HUES6 (cell line): ENCODE data around the gene TOMM5.

Experiments used
- H3K27ac ChIP-seq: 2 replicates; pipeline ENCODE4 v1.7.0; 2013; ENCODE audit warnings: low read depth, mild to moderate bottlenecking, low read length, inconsistent platforms
- H3K27me3 ChIP-seq: 2 replicates; pipeline ENCODE4 v1.6.1; 2013; ENCODE audit warnings: low read length; ENCODE audit not compliant: control insufficient read depth, insufficient read depth
- H3K36me3 ChIP-seq: 2 replicates; pipeline ENCODE4 v1.6.1; 2013; ENCODE audit warnings: low read length; ENCODE audit not compliant: control insufficient read depth, insufficient read depth
- H3K4me1 ChIP-seq: 2 replicates; pipeline ENCODE4 v1.6.1; 2013; ENCODE audit warnings: low read length; ENCODE audit not compliant: control insufficient read depth, insufficient read depth
- H3K4me3 ChIP-seq: 2 replicates; pipeline ENCODE4 v1.5.1; 2013; ENCODE audit warnings: low read depth, low read length
- H3K9ac ChIP-seq: one replicate; pipeline ENCODE4 v1.6.1; 2013; ENCODE audit warnings: mild to moderate bottlenecking, low read length
- H3K9me3 ChIP-seq: 2 replicates; pipeline ENCODE4 v1.6.1; 2013; ENCODE audit warnings: low read depth, low read length; ENCODE audit not compliant: control insufficient read depth, insufficient read depth

TOMM5 gene

DNA sequence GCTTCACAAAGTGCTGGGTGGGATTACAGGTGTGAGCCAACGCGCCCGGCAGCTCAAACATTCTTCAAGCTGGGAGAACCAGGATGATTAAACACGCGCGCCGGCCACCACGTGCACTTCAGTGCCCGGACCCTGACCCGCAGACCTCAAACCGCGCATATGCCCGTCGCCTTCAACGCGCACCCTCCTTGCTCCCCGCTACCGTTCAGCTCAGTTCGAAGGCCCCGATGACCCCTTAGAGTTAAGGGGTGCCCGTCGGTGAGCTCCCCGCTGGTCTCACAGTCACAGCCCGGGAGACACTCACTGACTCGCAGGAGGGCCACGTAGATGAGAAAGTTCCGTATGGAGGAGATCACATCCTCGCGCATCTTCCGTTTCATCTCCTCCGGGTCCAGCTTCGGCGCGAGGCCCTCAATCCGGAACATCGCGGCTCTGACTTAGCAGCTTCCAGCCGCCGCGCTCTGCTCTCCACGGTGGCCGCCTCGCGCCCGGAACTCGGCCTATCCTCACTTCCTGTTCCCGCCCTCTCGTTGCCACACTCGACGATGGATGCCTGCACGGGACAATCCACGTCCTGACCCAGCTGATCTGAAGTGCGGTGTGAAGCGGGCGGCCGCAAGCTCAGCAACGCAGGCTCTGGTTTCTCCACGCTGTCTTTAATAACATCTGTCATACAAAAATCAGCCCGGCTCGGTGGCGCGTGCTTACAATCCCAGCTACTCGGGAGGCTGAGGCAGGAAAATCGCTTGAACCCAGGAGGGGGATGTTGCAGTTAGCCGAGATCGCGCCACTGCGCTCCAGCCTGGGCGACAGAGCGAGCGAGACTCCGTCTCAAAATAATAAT, at the start of gene TOMM5:
Gene TOMM5, minus strand, starts transcription at position 490 of the 844 bp plus-strand sequence. Its CDS starts 65 bp downstream, at position 425.
- H3K27ac ChIP-seq = peak within 1 kb of the TSS; percentile 57; the same call in 1 of the 2 replicates
- H3K9ac ChIP-seq = peak within 1 kb of the TSS; percentile 96
- no peaks in the 10 kb centered on the region for H3K9me3 ChIP-seq
- peak within 1 kb of the TSS; percentile 98 for H3K4me3 ChIP-seq
- H3K27me3 ChIP-seq = peaks cover 28% of the 10 kb centered on the region
- peaks cover 31% of the 10 kb centered on the region for H3K36me3 ChIP-seq
- H3K4me1 ChIP-seq = peaks cover 4% of the 10 kb centered on the region; the same call in 1 of the 2 replicates

DNA sequence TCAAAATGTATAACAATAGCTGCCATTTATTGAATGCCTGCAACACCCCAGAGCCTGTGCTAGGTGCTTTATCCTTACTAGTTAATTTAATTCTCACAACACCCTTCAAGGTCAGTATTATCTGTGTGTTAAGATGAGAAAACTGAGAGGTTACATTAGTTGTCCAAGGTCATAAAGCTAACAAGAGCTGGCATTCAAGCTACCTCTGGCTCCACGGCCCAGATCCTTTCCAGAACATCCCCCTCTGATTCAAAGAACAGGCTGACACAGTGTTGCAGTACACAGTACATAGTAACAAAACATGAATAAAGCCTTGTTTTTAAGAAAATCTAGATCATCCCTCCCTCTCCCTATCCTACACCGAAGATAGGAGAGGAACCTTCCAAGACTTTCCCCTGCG, 48.9 kb upstream of the TOMM5 start:
- Histone ChIP-seq H3K4me3 (no peak overlapping the region), H3K9me3 (no peaks in the 10 kb centered on the region), H3K4me1 (no peaks in the 10 kb centered on the region), H3K9ac (no peak overlapping the region), H3K27ac (no peak overlapping the region), H3K27me3 (peaks cover 30% of the 10 kb centered on the region), H3K36me3 (no peaks in the 10 kb centered on the region)

DNA sequence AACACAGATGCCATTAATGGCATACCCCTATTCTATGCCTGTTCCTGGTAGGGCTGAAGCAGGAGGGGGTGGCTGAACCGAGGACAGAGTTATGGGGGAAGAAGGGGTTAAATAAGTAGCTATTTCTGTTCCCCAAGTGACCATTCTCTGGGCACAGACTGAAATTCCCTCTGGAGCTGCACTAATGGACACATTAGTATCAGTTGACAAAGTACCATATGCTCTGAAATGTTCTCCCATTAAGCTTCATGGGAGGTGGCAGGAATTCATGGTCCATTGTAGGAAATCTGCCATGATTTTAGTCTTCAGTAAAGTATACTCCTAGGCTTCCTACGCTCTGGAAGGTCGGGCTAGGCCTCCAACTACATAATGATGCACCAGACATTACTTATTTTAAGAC, 47.8 kb upstream of the TOMM5 start:
- H3K4me1 ChIP-seq = no peaks in the 10 kb centered on the region
- H3K9me3 ChIP-seq = no peaks in the 10 kb centered on the region

DNA sequence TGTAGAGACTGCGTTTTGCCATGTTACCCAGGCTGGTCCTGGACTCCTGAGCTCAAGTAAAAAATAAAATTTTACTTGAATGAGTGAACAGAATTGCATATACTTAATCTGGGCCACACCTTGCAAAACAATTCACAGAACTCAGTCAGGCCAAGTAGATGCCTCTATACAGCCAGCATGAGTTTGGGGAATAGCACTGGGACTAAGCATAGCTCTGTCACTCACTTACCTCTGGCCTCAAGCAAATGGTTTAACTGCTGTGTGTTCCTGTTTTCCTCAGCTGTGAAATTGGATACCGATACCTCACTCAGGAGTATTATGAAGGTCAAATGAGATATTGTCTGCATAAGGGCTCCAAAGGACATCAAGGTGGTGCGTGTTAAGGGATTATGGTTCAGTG, 47.4 kb upstream of the TOMM5 start:
- no peaks in the 10 kb centered on the region for H3K36me3 ChIP-seq
- peaks cover 17% of the 10 kb centered on the region for H3K27me3 ChIP-seq
- H3K9ac ChIP-seq = no peak overlapping the region
- H3K27ac ChIP-seq = no peak overlapping the region
- H3K9me3 ChIP-seq = no peaks in the 10 kb centered on the region
- H3K4me1 ChIP-seq = no peaks in the 10 kb centered on the region
- H3K4me3 ChIP-seq = no peak overlapping the region

More for the DNA sequence above, 47.8 kb upstream of the TOMM5 start:
- Histone ChIP-seq H3K27ac (no peak overlapping the region), H3K36me3 (no peaks in the 10 kb centered on the region), H3K27me3 (peaks cover 19% of the 10 kb centered on the region), H3K9ac (no peak overlapping the region), H3K4me3 (no peak overlapping the region)

DNA sequence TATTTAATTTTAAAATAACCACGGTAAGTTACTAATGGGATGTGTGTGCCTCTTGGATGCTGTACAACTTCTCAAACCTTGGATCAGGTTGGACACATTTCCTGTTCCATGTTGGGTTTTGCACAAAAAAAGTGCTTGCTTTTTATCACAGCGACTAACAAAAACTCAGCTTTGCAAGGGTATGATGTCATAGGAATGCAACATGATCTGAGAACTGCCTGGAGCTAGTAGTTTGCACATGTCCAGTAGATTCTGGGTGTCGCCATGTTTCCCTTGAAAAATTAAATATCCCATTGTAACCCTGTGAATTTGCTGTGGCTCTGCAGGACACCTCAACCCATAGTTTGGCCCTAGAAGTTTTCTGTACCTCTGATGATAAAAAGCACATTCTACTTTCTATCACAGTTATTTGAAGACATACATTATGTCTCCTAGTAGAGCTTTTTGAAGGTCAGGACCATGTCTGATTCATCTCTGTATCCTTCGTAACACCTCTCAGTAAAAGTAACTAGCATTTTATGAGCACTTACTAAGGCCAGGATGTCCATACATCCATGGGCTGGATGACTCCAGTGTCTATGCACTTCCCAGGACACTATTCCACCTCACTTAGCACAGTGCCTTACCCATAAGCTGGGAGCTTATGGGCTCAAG, 46.8 kb upstream of the TOMM5 start:
- H3K9me3 ChIP-seq = no peaks in the 10 kb centered on the region
- H3K9ac ChIP-seq = no peak overlapping the region
- H3K27me3 ChIP-seq = peaks cover 11% of the 10 kb centered on the region
- H3K36me3 ChIP-seq = no peaks in the 10 kb centered on the region
- H3K27ac ChIP-seq = no peak overlapping the region
- no peaks in the 10 kb centered on the region for H3K4me1 ChIP-seq
- no peak overlapping the region for H3K4me3 ChIP-seq

DNA sequence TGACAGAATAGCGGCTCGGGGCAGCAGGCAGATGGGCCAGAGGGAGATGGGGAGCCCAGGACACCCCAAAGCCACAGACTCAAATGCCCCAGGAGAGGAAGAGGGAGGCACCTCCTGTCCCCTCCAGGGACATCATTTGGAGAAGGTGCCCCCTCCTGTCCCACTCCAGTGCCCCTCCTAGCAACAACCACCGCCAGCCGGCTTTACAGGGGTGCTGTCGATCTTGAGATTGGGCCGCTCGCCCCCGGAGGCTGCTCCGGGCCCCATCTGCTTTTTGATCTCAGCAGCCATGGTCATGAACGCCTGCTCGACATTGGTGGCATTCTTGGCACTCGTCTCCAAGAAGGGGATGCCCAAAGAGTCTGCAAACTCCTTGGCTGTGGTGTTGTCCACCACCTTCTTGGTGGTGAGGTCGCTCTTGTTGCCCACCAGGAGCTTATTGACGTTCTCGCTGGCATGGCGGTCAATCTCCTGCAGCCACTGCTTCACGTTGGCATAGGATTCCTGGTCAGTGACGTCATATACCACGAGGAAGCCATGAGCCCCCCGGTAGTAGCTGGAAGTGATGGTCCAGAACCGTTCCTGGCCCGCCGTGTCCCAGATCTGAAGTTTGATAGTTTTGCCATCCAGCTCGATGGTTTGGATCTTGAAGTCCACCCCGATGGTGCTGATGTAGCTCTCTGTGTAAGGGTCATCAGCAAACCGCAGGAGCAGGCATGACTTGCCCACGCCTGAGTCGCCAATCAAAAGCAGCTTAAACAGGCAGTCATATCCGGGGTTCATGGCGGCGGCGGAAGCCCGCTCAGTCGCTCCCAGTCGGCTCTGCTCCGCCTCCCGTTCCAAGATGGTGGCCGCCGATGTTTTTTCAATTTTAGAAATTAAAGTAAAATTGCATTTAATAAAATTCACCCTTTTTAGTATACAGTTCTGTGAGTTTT, 44.4 kb upstream of the TOMM5 start:
- Histone ChIP-seq H3K4me3 (no peak overlapping the region), H3K27ac (no peak overlapping the region), H3K9ac (no peak overlapping the region), H3K9me3 (no peaks in the 10 kb centered on the region), H3K27me3 (peaks cover 3% of the 10 kb centered on the region; the same call in 1 of the 2 replicates), H3K36me3 (no peaks in the 10 kb centered on the region), H3K4me1 (no peaks in the 10 kb centered on the region)

DNA sequence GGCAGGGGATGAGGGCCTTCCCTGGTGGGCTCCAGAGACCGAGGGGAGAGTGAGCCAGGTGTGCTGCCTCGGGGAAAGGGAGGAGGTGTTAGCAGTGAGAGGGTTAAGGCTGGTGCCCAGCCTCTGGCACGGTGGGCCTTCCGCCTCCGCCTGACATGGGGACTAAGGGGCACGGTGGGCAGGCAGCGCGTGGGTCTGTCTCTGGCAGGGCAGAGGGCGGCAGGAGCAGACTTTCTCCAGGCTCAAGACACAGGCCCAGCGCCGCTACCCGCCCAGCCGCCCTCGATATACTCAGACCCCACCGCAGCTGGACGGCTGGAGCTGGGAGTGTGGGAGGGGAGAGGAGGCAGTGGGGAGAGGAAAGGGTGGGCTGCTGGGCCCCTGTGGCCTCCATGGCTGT, 43.4 kb upstream of the TOMM5 start:
- no peak overlapping the region for H3K9ac ChIP-seq

DNA sequence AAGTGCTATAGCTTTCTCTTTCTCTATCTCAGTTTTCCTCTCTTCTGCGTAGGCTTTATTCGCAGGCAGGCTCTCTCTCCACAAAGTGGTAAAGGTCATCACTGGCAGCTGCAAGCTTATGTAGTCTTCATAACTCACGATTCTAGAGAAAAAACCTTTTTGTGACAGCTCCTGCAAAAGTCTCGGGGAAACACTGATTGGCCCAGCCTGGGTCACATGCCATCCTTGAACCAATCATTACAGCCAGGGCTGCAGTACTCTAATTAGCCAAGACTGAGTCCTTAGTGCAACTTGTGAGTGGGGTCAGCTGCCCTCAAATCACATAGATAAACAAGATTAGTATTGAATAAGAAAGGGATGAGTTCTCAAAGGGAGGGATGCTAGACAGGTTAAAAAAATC, 40.1 kb upstream of the TOMM5 start:
- Histone ChIP-seq H3K9ac (no peak overlapping the region), H3K4me3 (no peak overlapping the region), H3K36me3 (no peaks in the 10 kb centered on the region), H3K27me3 (no peaks in the 10 kb centered on the region), H3K9me3 (no peaks in the 10 kb centered on the region), H3K4me1 (no peaks in the 10 kb centered on the region), H3K27ac (no peak overlapping the region)

More for the DNA sequence above, 43.4 kb upstream of the TOMM5 start:
- H3K27ac ChIP-seq = no peak overlapping the region
- no peaks in the 10 kb centered on the region for H3K36me3 ChIP-seq
- no peaks in the 10 kb centered on the region for H3K9me3 ChIP-seq
- no peak overlapping the region for H3K4me3 ChIP-seq
- H3K4me1 ChIP-seq = no peaks in the 10 kb centered on the region
- no peaks in the 10 kb centered on the region for H3K27me3 ChIP-seq

DNA sequence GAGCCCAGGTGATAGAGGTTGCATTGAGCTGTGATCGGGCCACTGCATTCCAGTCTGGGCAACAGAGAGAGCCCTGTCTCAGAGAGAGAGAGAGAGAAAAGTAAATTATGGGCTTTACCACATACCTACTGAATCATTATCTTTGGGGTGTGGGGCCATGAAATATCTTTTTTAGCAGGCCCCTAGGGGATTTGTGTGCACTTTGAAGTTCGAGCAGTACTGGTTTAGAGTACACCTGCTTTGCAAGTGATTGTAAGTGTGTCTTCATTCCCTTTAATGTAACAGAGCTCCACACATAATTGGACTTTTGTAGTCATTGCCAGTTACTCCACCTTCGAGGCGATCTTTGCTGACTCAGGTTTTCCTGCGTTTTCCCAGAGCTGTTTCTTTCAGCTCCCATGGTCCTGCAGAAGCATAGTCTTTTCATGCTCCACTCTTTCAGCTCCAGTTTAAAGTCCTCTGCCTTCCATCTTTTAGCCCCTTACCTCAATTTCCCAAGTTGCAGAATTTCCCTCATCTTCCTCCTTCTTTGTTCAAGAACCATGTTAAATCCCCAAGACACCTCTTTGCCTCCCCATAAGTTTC, 34.4 kb upstream of the TOMM5 start:
- no peaks in the 10 kb centered on the region for H3K36me3 ChIP-seq
- H3K27ac ChIP-seq = no peak overlapping the region
- H3K27me3 ChIP-seq = no peaks in the 10 kb centered on the region
- H3K9ac ChIP-seq = no peak overlapping the region
- peaks cover 9% of the 10 kb centered on the region for H3K4me1 ChIP-seq
- no peaks in the 10 kb centered on the region for H3K9me3 ChIP-seq
- H3K4me3 ChIP-seq = no peak overlapping the region

DNA sequence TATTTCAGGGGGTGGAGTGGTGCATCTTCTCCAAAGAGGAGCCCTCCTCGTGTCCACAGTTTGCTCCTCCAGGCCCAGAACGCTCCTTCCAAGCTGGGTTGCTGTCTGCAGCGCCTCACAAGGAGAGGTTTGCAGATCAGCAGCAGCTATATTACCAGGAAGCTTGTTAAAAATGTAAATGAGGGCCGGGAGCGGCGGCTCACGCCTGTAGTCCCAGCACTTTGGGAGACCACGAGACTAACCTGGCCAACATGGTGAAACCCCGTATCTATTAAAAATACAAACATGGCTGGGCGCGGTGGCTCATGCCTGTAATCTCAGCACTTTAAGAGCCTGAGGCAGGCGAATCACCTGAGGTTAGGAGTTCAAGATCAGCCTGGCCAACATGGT, 33.4 kb upstream of the TOMM5 start:
- no peak overlapping the region for H3K27ac ChIP-seq
- no peaks in the 10 kb centered on the region for H3K36me3 ChIP-seq
- H3K4me3 ChIP-seq = no peak overlapping the region
- H3K9me3 ChIP-seq = no peaks in the 10 kb centered on the region
- H3K27me3 ChIP-seq = no peaks in the 10 kb centered on the region
- no peak overlapping the region for H3K9ac ChIP-seq
- H3K4me1 ChIP-seq = peaks cover 9% of the 10 kb centered on the region
